DOHH2 (cell line): ENCODE measurements around the gene SMURF1.

Experiments used
- EZH2phosphoT487 ChIP-seq: fragments of 200-600 bp; sonication (generic); IDR thresholded peaks from 2 replicates; pipeline ENCODE4 v1.6.1; 2017; ENCODE audit warnings: borderline replicate concordance, mild to moderate bottlenecking, antibody characterized with exemption, low read length, moderate library complexity, mixed read lengths
- TF ChIP-seq, protein P1 (sequence below): fragments of 200-600 bp; sonication (generic); IDR thresholded peaks from one replicate; pipeline ENCODE4 v1.5.1; 2014; ENCODE audit warnings: antibody characterized with exemption, mild to moderate bottlenecking, low read depth, low read length; ENCODE audit not compliant: poor library complexity, severe bottlenecking

DNA sequence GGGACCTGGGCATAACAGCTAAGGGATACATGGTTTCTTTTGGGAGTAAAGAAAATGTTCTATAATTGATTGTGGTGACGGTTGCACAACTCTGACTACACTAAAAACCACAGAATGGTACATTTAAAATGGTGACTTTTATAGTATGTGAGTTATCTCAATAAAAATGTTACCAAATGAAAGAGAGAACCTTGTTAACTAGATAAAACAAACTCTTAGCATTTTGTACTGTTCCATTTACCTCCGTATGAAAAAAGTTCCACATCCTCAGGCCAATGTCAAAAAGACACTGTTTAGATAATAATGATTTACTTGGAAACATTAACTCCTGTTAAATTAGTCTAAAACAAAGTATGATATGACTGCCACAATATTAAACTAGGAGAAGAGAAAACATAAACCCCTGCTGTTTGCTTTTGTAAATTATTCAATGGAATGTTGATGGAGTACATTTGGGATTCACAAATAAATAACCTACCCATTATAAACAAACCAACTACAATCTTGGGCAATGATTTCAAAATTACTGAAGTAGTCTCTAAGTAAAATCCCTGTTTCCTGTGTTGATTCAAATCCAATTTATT, 60.7 kb downstream of the SMURF1 start:
- TF ChIP-seq, protein P1, sequence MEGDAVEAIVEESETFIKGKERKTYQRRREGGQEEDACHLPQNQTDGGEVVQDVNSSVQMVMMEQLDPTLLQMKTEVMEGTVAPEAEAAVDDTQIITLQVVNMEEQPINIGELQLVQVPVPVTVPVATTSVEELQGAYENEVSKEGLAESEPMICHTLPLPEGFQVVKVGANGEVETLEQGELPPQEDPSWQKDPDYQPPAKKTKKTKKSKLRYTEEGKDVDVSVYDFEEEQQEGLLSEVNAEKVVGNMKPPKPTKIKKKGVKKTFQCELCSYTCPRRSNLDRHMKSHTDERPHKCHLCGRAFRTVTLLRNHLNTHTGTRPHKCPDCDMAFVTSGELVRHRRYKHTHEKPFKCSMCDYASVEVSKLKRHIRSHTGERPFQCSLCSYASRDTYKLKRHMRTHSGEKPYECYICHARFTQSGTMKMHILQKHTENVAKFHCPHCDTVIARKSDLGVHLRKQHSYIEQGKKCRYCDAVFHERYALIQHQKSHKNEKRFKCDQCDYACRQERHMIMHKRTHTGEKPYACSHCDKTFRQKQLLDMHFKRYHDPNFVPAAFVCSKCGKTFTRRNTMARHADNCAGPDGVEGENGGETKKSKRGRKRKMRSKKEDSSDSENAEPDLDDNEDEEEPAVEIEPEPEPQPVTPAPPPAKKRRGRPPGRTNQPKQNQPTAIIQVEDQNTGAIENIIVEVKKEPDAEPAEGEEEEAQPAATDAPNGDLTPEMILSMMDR = no peak
- TF ChIP-seq EZH2phosphoT487 = no peak
